Testis (tissue), 3 donors: ENCODE data around the gene SUN1. TPM values are rescaled to one million over a fixed set of nuclear protein-coding genes. Genes with fewer than 3 reads are reported as not detected.

ENCODE experiments used
- DNase-seq: peaks from one replicate; pipeline ENCODE4 v3.0.0-alpha.2; 2019
- H3K27ac ChIP-seq, 2 donors: fragments of 200-600 bp; sonication (generic); one replicate each; pipeline ENCODE4 v1.5.1; 2019
- H3K27me3 ChIP-seq: fragments of 200-600 bp; sonication (generic); one replicate; pipeline ENCODE4 v1.5.1; 2019
- H3K36me3 ChIP-seq: fragments of 200-600 bp; sonication (generic); one replicate; pipeline ENCODE4 v1.5.1; 2017; ENCODE audit warnings: low read depth; ENCODE audit errors: missing control alignments
- H3K4me1 ChIP-seq: fragments of 200-600 bp; sonication (generic); one replicate; pipeline ENCODE4 v1.5.1; 2019
- H3K4me3 ChIP-seq, 2 donors: fragments of 200-600 bp; sonication (generic); one replicate each; pipeline ENCODE4 v1.5.1; 2017 to 2019
- H3K9me3 ChIP-seq: fragments of 200-600 bp; sonication (generic); one replicate; pipeline ENCODE4 v1.5.1; 2017
- CTCF ChIP-seq, 3 experiments: fragments of 450-650 bp in 2 of 3; fragments of 200-600 bp in 1 of 3; sonication (generic) in 1 of 3; IDR thresholded peaks; one replicate each; pipeline ENCODE4 v1.5.1; 2016 to 2019; ENCODE audit warnings: antibody characterized with exemption in 3 of 3, mild to moderate bottlenecking in 2 of 3, moderate library complexity in 1 of 3
- POLR2A ChIP-seq: fragments of 450-650 bp; IDR thresholded peaks from one replicate; pipeline ENCODE4 v1.6.1; 2017; ENCODE audit warnings: antibody characterized with exemption, mild to moderate bottlenecking, moderate library complexity
- WGBS, 2 donors: methylation state at CpG; one replicate each; pipeline ENCODE4 v1.1.5; 2018; 5-methylcytosine and 5-hydroxymethylcytosine counted together
- intact Hi-C: fragments of 100-400 bp; cut with DNase I; formaldehyde crosslinking; loops from one replicate; pipeline ENCODE4 v1.15.1; 2023; ENCODE audit warnings: low total_unique reads
- polyA plus RNA-seq: library from polyadenylated mRNA; stranded (reverse); fragments of 350-450 nt; fragmentation: Illumina TruSeq; extraction: RNeasy Lipid Tissue Mini Kit (QIAGEN cat#74804); gene quantifications from one replicate; pipeline ENCODE4 v1.2.3, GENCODE V29; 2014; ENCODE audit warnings: low read depth, low replicate concordance; ENCODE audit not compliant: insufficient read depth
- total RNA-seq, 2 donors: library from RNA; depleted of rRNA; stranded (reverse); fragments of >200 nt; gene quantifications; one replicate each; pipeline ENCODE4 v1.2.3, GENCODE V29; 2016

SUN1 gene
- total and polyA plus RNA-seq, 3 donors from 2014 or later: 167 to 213 (median 173) TPM

GRCh38 chr7:815284-816216 lies 16.7 kb upstream of the SUN1 start:
- TF ChIP-seq CTCF (IDR thresholded peaks at IDR 0.05): no peak
- Histone ChIP-seq H3K36me3 (no peaks in the 10 kb centered on the region), H3K9me3 (no peaks in the 10 kb centered on the region), H3K4me3 (peak overlapping the region; percentile 41 to 59), H3K27me3 (no peaks in the 10 kb centered on the region), H3K27ac (peak overlapping the region; percentile 16 to 47), H3K4me1 (peaks cover 17% of the 10 kb centered on the region)
- peak; percentile 46 for DNase-seq
- WGBS, 2 donors: 9 to 23% methylated on average over 41 to 53 of the region's 56 CpGs
- intact Hi-C loops: no loop called here

GRCh38 chr7:816300-816750 lies 16.0 kb upstream of the SUN1 start:
- Histone ChIP-seq H3K4me3 (peak overlapping the region; percentile 59 to 91), H3K27me3 (no peaks in the 10 kb centered on the region), H3K4me1 (peaks cover 17% of the 10 kb centered on the region), H3K36me3 (no peaks in the 10 kb centered on the region), H3K27ac (peak overlapping the region; percentile 16 to 81), H3K9me3 (no peaks in the 10 kb centered on the region)
- peak; percentile 98 for DNase-seq
- intact Hi-C loops: no loop called here
- peak; percentile 80 for TF ChIP-seq POLR2A
- TF ChIP-seq CTCF (IDR thresholded peaks at IDR 0.05): no peak
- 0% methylated on average over 1 of the region's 51 CpGs for WGBS, 2 donors

- Histone ChIP-seq H3K36me3 (no peaks in the 10 kb centered on the region), H3K9me3 (no peaks in the 10 kb centered on the region), H3K4me1 (peaks cover 17% of the 10 kb centered on the region), H3K27me3 (no peaks in the 10 kb centered on the region), H3K27ac (peak overlapping the region; percentile 52 to 81), H3K4me3 (peak overlapping the region; percentile 83 to 91)
- intact Hi-C loops: no loop called here
- TF ChIP-seq CTCF (IDR thresholded peaks at IDR 0.05) (no peak), POLR2A (no peak)
- DNase-seq: peak; percentile 28
- 1% methylated on average over 15 to 38 of the region's 88 CpGs for WGBS, 2 donors
Observed at GRCh38 chr7:816751-817671, 15.3 kb upstream of the SUN1 start.

GRCh38 chr7:818031-818699 lies 14.1 kb upstream of the SUN1 start:
- no peak for TF ChIP-seq POLR2A
- TF ChIP-seq CTCF (IDR thresholded peaks at IDR 0.05): peak in 2 of 3 experiments; percentile 30 to 39
- Histone ChIP-seq H3K36me3 (no peaks in the 10 kb centered on the region), H3K27ac (no peak overlapping the region), H3K4me1 (peaks cover 13% of the 10 kb centered on the region), H3K27me3 (no peaks in the 10 kb centered on the region), H3K4me3 (peak overlapping the region in 1 of 2 donors; percentile 83), H3K9me3 (no peaks in the 10 kb centered on the region)
- intact Hi-C loops: no loop called here
- DNase-seq: no peak
- 61 to 70% methylated on average over 7 to 8 of the region's 8 CpGs for WGBS, 2 donors
